K562 (cell line): ENCODE results near the gene TCEANC.
A peak's percentile ranks its signal among the peaks of the same experiment; 100 is the strongest.

Source experiments
- CTCF ChIP-seq, 3 experiments: IDR thresholded peaks in 2 of 3; conservative IDR thresholded peaks in 1 of 3; 2 replicates each; pipeline ENCODE4 v1.5.1; 2011 to 2012; ENCODE audit warnings: low read length in 3 of 3, mild to moderate bottlenecking in 3 of 3, control low read depth in 2 of 3, improper control_type of control experiment in 1 of 3, inconsistent platforms in 1 of 3, low read depth in 1 of 3, mixed read lengths in 1 of 3, moderate library complexity in 1 of 3; ENCODE audit not compliant: insufficient read depth in 2 of 3
- E2F6 ChIP-seq, 2 experiments: IDR thresholded peaks; 2 replicates each; pipeline ENCODE4 v1.6.1; 2011; ENCODE audit warnings: borderline replicate concordance in 1 of 2, control low read depth in 1 of 2, low read depth in 1 of 2, low read length in 1 of 2, mild to moderate bottlenecking in 1 of 2, mixed read lengths in 1 of 2, moderate library complexity in 1 of 2; ENCODE audit not compliant: insufficient read depth in 1 of 2, insufficient read length in 1 of 2, poor library complexity in 1 of 2, severe bottlenecking in 1 of 2; ENCODE audit errors: extremely low read depth in 1 of 2
- ETS1 ChIP-seq: conservative IDR thresholded peaks from 2 replicates; pipeline ENCODE4 v1.6.1; 2011; ENCODE audit warnings: low read depth, mild to moderate bottlenecking, low read length; ENCODE audit not compliant: control insufficient read depth
- FOXA1 ChIP-seq: fragments of 450-650 bp; IDR thresholded peaks from 2 replicates; pipeline ENCODE4 v1.6.1; 2016; ENCODE audit warnings: mild to moderate bottlenecking, borderline replicate concordance
- FOXP4 ChIP-seq: sonication (generic); formaldehyde crosslinking; IDR thresholded peaks from 2 replicates; pipeline ENCODE4 v1.8.0; 2022; ENCODE audit warnings: mild to moderate bottlenecking, missing genetic modification reagents, borderline replicate concordance
- MXI1 ChIP-seq: IDR thresholded peaks from 2 replicates; pipeline ENCODE4 v1.6.1; 2011; ENCODE audit warnings: low read depth, mild to moderate bottlenecking, improper control_type of control experiment, low read length
- NBN ChIP-seq: fragments of 450-650 bp; IDR thresholded peaks from 2 replicates; pipeline ENCODE4 v1.6.1; 2016; ENCODE audit warnings: low read depth, mild to moderate bottlenecking
- PATZ1 ChIP-seq: fragments of 250-450 bp; sonication (Bioruptor Pico); IDR thresholded peaks from 2 replicates; pipeline ENCODE4 v1.5.0; 2020; ENCODE audit warnings: mild to moderate bottlenecking, borderline replicate concordance
- POLR2A ChIP-seq: fragments of 450-650 bp; conservative IDR thresholded peaks from 2 replicates; pipeline ENCODE4 v1.6.1; 2016
- POLR2AphosphoS2 ChIP-seq: IDR thresholded peaks from 2 replicates; pipeline ENCODE4 v1.6.1; 2012; ENCODE audit warnings: low read length, improper control_type of control experiment
- RAD21 ChIP-seq, 2 experiments: fragments of 250-450 bp in 1 of 2; fragments of 450-650 bp in 1 of 2; sonication (Bioruptor Pico) in 1 of 2; formaldehyde crosslinking in 1 of 2; IDR thresholded peaks in 1 of 2; conservative IDR thresholded peaks in 1 of 2; 2 replicates each; pipeline versions ENCODE4 v1.4.0 to v1.8.0; 2020 to 2022; ENCODE audit warnings: mild to moderate bottlenecking in 2 of 2, moderate library complexity in 1 of 2
- SMARCC2 ChIP-seq: fragments of 450-650 bp; IDR thresholded peaks from 2 replicates; pipeline ENCODE4 v1.6.1; 2017; ENCODE audit warnings: antibody characterized with exemption, moderate library complexity, mild to moderate bottlenecking, low read depth
- SRSF3 ChIP-seq: fragments of 200-400 bp; formaldehyde crosslinking; IDR thresholded peaks from 2 replicates; pipeline ENCODE4 v1.6.1; 2016; ENCODE audit warnings: mild to moderate bottlenecking, low read length, moderate library complexity; ENCODE audit not compliant: insufficient read depth
- ZNF584 ChIP-seq: fragments of 200-800 bp; sonication (Bioruptor generic); IDR thresholded peaks from 2 replicates; pipeline ENCODE4 v1.6.1; 2016; ENCODE audit warnings: low read depth, mild to moderate bottlenecking, missing genetic modification characterization, missing compliant biosample characterization

- TF ChIP-seq RAD21 (CRISPR knock-in tag; conservative IDR thresholded peaks at IDR 0.05 in 1 of 2, IDR thresholded peaks at IDR 0.05 in 1 of 2) (peak; percentile 81 to 88), NBN (no peak), E2F6 (IDR thresholded peaks at IDR 0.05; ENCODE audit: borderline replicate concordance in 1 of 2, extremely low read depth in 1 of 2, insufficient read depth in 1 of 2, insufficient read length in 1 of 2, low read depth in 1 of 2, low read length in 1 of 2, poor library complexity in 1 of 2, severe bottlenecking in 1 of 2) (no peak), FOXA1 (no peak), CTCF (IDR thresholded peaks at IDR 0.05 in 2 of 3, conservative IDR thresholded peaks at IDR 0.05 in 1 of 3; ENCODE audit: insufficient read depth in 2 of 3, low read depth in 1 of 3, low read length in 3 of 3) (peak; percentile 52 to 72 (median 55); a peak in 5 of 6 replicates), MXI1 (no peak), PATZ1 (CRISPR knock-in tag) (no peak), ETS1 (no peak), SRSF3 (no peak), ZNF584 (no peak), POLR2A (no peak), SMARCC2 (no peak), POLR2AphosphoS2 (no peak), FOXP4 (no peak)
These were observed 5.7 kb downstream of the TCEANC start for GRCh38 chrX:13658602-13659001.
